DMS153 treated with DMSO at 0.1 percent for 48 hours (cell line): Measurements from ENCODE around the gene TGOLN2.
"Not testable (repeated sequence)": the region's sequence is repeated elsewhere in the genome, so short reads cannot be mapped to it uniquely, and the experiment has no call there.

Experiments
- DNase-seq: peaks from one replicate; lab custom pipeline; 2025; ENCODE audit not compliant: unreplicated experiment; lab: John Stamatoyannopoulos, UW

TGOLN2 gene

DNA sequence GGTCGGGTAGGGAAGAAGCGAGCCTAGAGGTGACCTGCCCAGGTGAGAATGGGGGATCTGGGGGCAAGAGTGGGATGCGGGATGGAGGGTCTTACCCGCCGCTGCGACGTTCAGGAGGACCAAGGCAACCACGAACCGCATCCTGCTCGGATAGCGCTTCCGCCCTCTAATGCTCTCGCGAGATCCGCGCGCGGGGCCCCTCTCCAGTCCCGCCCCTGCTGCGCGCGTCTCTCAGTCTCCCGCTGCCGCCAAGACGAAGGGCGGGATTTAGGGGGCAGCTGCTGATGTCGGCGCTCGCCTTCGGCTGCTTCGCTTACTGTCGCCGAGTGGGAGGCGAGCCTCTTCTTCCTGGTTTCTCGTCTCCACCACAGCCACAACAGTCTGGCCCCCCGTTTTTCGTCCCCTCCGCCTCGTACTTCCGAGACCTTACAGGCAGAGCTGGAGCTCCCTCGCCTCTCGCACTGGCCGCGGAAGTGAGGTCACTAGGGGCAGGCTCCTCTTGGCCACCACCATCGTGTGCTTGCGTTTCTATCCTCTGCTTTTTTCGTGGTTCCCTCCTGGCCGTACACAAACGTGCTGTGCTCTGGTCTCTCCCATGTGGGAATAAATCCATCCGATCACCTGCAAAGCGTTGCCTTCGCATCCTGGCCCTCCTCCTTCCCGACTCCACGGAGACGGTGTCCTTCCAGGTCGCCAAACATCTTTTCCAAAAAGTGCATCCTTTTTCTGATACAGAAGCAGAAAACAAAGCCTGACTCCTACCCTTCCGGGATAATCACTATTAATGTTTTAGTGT is at the start of gene TGOLN2:
Gene TGOLN2 (minus strand): TSS at position 168 of the 796 bp plus-strand sequence. CDS start 27 bp downstream, at position 141.
- DNase-seq: peak; percentile 82

- DNase-seq: no peak
Observed at GRCh38 chr2:85377083-85377482, 49.3 kb upstream of the TGOLN2 start.

DNA sequence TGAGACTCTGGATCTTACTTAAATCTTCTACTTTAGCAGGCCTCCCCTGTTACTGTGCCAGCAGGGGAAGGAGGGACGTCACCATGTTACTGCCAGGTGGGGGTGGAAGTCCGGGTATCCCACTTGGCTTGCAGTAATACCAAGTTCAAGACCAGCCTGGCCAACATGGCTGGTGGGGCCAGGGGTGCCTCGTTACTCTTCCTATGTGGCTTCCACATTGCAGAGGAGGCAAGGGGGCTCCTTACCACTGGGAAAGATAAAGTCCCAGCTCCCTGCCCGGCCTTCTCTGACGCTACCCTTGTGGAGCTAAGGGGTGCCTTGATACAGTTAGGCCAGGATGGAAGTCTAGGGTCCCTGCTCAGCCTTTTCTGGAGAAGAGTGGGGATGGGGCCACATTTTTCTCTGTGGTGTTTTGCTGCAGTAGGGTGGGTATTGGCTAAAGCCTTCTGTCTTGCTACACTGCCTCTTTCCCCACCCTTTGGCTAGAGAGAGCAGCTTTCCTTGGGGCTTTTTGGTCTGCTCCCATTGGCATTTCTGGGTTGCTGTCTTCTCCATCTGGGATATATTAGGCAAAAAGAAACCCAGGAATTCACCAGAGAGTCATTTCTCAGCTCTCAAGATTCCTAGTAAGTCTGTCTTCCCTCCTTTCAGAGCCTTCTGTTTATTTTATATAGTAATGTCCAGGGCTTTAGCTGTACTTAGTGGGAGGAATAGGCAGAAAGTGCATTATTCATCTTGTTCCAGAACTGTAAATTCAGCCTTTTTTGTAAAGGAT is 48.7 kb upstream of the TGOLN2 start:
- no peak for DNase-seq

- no peak for DNase-seq
Observed at GRCh38 chr2:85371045-85371444, 43.3 kb upstream of the TGOLN2 start.

- DNase-seq: peak; percentile 2
Observed at GRCh38 chr2:85369500-85369899, 41.7 kb upstream of the TGOLN2 start.

DNA sequence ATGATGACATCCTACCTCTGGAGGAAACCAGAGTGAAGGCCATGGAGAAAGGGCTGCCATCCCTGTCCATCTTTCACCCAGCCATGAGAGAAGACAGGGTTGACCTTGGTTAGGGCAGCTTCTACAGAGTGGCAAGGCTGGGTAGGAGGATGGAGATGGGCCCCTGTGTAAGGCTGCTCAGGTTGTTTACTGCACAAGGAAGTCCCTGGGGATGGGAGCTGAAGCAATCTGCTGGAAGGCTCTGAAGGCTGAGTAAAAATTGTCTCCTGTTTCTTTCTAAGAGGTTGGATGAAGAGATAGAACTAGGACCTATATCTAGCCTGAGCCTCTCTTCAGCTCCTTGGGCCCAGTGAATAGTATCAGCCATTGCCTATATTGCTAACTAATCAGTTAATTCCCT is 41.1 kb upstream of the TGOLN2 start:
- no peak for DNase-seq

DNA sequence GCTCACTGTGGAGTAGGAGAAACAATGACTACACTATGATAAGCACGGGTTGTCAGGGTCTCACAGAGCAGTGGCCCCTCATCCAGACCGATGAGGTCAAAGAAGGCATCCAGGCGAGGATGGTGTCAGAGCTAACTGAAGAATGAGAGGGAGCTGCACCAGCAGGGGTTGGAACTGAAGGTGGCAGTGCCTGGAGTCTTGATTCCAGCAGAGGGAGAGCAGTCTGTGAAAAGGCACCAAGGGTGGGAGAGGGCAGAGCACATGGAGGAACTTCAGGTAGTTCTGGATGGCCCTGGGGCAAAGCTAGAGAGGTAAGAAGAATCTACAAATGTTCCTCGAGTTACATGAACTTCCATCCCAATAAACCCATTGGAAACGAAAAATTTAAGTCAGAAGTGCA is 39.4 kb upstream of the TGOLN2 start:
- no peak for DNase-seq

- DNase-seq: not testable (repeated sequence)
Observed at GRCh38 chr2:85362653-85363387, 35.0 kb upstream of the TGOLN2 start.

GRCh38 chr2:85357736-85358135 is 29.9 kb upstream of the TGOLN2 start:
- DNase-seq: no peak

GRCh38 chr2:85356186-85356585 is 28.4 kb upstream of the TGOLN2 start:
- DNase-seq: no peak

- no peak for DNase-seq
Observed at GRCh38 chr2:85355521-85355920, 27.7 kb upstream of the TGOLN2 start.

DNA sequence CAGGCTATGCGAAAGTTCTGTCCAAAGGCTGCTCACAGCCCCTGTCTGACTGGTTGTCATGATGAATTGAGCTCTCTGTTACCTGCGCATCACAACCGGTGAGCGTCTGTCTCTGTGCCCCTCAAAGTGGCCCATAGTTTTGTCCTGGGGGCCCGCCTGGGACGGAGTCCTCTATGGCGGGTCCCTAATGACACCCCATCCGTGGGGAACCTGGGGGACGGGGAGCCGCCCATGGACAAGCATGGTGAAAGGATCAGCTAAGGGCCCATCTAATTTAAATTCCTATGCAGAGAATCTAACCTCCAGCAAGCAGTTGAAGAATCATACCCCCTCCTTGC is 27.3 kb upstream of the TGOLN2 start:
- no peak for DNase-seq

DNA sequence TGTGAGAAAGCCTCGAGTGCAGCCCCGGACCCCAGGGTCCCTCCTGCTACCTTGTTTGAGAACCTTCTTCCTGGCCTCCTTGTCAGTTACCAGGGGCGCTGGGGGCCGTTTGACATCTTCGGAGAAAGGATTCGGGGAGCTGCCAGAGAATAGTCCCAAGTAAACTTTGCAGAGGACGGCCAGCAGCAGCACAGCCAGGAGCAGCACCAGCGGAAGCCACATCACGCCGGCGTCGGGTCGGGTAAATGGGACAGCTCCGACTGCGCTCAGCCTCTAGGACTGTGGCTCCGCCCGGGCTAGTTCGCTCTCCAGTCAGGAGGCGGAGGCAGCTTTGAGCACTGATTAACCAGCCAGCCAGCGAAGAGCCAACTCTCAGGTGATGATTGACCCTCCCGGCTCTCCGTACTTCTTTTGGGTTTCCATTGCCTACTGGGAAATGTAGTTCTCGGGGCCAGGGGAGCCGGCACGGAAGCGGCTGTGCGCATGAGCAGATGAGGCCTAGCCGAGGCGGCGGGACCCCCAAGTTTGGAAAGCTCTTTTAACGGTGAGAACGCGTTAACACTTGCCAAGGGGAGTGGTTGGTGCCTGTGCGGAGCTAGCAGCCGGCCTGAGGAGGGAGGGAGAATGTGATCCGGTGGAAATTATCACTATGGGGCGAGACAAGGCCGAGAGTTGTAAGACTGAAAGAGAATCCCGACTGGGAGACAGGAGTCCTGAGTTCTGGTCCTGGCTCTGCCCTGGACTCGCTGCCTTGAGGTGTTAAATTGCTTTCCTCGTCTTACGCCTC is 26.7 kb upstream of the TGOLN2 start, which contains the start of the genes ELMOD3 and RETSAT:
Gene ELMOD3 (plus strand): TSS at position 484 of the 787 bp plus-strand sequence. CDS start 2,430 bp downstream, outside the sequence.
Gene RETSAT (minus strand): TSS at position 243 of the 787 bp plus-strand sequence. CDS start 21 bp downstream, at position 222.
- DNase-seq: peak; percentile 96

GRCh38 chr2:85353876-85354285 is 26.1 kb upstream of the TGOLN2 start:
- peak; percentile 38 for DNase-seq

DNA sequence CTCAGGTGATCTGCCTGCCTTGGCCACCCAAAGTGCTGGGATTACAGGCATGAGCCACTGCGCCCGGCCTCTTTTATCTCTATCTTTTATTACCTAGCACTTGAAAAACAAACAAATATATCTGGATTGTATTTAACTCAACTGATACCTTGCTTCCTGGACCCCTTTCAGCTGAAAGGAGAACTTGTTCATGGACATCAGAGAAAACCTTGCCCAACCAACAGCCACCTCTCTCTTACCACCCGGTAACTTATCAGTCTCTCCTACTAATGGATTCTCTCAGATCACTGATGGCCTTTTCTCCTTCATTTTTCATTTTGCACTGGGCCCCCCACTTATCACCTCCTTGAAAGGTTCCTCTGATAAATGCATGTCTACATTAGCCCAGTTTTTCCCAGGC is 19.8 kb upstream of the TGOLN2 start:
- DNase-seq: no peak

DNA sequence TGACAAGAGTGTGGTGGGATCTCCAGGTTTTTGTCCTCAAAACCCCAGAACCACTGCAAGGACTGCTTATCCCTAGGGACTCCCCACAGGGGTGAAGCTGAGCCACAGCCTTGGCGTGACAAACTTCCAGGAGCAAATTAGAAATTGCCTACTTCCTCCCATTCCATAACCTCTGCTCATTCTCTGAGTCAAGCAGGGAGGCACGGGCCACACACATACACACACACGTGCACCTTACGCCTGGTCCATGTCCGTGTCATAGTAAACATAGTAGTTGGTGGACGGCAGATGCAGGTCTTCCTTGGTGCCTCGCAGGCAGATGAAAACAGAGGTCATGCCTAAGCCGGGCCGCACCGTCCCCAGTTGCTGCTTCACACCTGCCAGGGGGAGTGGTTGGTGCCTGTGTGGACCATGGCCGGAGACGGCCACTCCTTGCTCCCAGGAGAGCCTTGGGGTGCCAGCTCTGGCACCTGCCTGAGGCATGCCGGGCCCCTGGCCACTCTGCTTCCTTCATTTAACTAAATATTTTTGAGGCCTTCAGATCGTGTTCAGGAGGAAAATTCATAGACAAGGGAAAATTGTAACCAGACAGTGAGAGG is 16.7 kb upstream of the TGOLN2 start:
- DNase-seq: no peak

DNA sequence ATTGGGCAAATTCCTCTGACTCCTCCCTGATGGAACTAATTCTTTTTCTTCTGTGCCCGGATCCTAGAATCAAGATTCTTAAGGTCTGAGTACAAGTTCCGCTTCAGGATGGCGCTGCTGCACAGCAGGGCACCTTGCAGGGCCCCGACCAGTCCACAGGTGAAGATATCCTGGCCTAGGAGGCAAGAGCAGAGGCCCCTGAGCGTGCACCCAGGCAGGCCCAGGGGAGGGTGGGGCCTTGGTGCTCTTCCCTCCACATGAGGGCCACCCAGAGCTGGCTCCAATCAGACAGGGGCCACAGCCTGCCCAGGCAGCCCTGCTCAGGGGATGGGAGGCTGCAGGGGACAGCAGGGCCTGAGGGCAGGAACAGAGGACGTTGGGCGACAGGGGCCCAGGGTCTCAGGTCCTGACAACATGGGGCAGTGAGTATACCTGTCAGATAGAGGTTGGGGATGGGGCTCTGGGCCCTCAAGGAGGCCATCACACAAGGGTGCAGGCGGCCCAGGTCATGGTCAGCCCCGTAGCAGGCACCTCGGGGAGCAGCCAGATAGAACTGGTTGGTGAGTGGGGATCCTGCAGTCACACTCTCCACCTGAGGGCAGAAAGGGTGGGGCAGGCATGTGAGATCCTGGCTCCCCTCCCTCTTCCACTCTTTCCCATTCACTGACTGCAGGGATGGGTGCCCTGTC is 15.6 kb upstream of the TGOLN2 start:
- DNase-seq: not testable (repeated sequence)

DNA sequence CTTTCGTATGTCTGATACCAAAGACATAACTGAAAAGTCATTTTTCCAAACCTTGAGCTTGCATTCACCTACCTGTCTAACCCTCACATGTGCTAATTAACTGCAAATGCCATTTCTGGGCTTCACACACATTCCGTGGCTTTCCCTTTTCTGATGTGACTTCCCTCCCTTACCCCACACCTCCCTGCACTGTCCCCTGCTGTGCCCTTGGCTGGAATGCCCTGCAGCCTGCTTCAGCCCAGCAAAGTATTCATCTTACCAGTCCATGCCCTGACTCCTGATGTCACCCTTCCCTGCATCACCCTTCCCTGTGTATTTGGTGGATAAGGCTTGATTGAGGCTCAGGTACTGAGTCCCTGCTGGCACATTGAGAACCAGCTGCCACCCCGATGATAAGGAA is 14.4 kb upstream of the TGOLN2 start:
- no peak for DNase-seq

DNA sequence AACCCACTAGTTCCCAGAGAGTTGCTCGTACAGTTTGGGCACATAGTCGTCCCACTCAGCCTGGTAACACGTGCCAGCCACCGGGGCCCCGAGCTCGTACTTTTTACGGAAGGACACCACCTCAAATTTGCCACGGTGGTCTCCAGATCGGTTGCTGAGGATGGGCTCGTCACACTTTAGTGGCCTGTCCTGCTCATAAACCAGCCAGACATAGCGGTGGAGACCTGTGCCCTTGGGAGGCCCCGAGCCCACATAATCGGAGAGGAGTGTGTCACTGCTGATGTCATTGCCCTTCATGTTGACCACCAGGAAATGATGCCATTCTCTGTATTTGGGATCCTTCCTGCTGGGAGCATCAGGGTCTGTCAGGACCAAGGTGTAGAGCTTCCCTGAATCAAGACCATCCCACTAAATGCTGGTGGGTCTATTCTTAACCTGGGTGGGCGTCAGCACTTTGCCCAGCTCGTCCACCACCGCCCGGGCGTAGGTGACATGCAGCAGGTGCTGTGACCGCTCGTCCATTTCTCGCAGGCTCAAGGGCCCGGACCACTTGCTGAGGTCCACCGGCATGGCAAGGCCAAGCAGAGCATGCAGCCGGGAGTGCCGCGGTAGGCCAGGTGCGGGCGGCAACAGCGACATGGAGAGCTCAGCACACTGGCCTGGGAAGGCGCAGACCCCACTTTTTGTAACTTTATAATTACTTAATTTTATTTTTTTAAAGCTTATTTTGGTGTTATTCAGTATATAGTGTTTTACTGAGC is 13.7 kb upstream of the TGOLN2 start:
- DNase-seq: no peak
